Endothelial cell of umbilical vein (primary cell): ENCODE measurements around the gene DNMT3L. TPM values are rescaled to one million over a fixed set of nuclear protein-coding genes. Genes with fewer than 3 reads are reported as not detected.

ENCODE experiments used
- BruUV-seq: library from RNA; stranded (reverse); fragments of 400-500 nt; replicated peaks from 2 replicates; lab custom pipeline; 2021; lab: Mats Ljungman, UMichigan
- CTCF ChIA-PET: fragments of 300-600, 350-600 bp; sonication (Branson Sonifier 250); formaldehyde crosslinking; loops from one replicate; lab custom pipeline; 2021; ENCODE audit warnings: antibody characterized with exemption, inconsistent platforms; lab: Charles Lee
- POLR2A ChIA-PET: fragments of 300-600, 350-600 bp; sonication (Branson Sonifier 250); formaldehyde crosslinking; loops from one replicate; lab custom pipeline; 2021; ENCODE audit warnings: antibody characterized with exemption, inconsistent platforms; lab: Charles Lee
- DNase-seq: peaks from one replicate; pipeline ENCODE4 v3.0.0-alpha.2; 2011; ENCODE audit warnings: low read depth, low spot score
- FAIRE-seq: peaks from 2 replicates; lab custom pipeline; 2011; peaks lifted over from hg19 to GRCh38; lab: Jason Lieb, UNC
- H2AFZ ChIP-seq: 2 replicates; pipeline ENCODE4 v1.6.0; 2012; ENCODE audit warnings: low read depth, low read length, control low read depth, inconsistent platforms
- H3K27ac ChIP-seq: 2 replicates; pipeline ENCODE4 v1.5.1; 2011; ENCODE audit warnings: low read depth, mild to moderate bottlenecking, control low read depth, low read length, moderate library complexity; ENCODE audit not compliant: insufficient read depth
- H3K27me3 ChIP-seq, 2 experiments: 2 replicates each; pipeline versions ENCODE4 v1.6.0 to v1.6.1; 2011; ENCODE audit warnings: low read length in 2 of 2, mixed read lengths in 1 of 2; ENCODE audit not compliant: control insufficient read depth in 2 of 2, insufficient read depth in 2 of 2
- H3K36me3 ChIP-seq, 2 experiments: 2 replicates in 1 of 2; 3 replicates in 1 of 2; pipeline ENCODE4 v1.5.1; 2011; ENCODE audit warnings: low read length in 2 of 2, mild to moderate bottlenecking in 1 of 2, moderate library complexity in 1 of 2; ENCODE audit not compliant: control insufficient read depth in 2 of 2, insufficient read depth in 2 of 2; ENCODE audit errors: extremely low read depth in 1 of 2
- H3K4me1 ChIP-seq: 3 replicates; pipeline ENCODE4 v1.5.1; 2011; ENCODE audit warnings: mild to moderate bottlenecking, low read length; ENCODE audit not compliant: control insufficient read depth, insufficient read depth; ENCODE audit errors: extremely low read depth
- H3K4me2 ChIP-seq: 2 replicates; pipeline ENCODE4 v1.6.1; 2011; ENCODE audit warnings: low read length, control low read depth, mixed read lengths; ENCODE audit not compliant: insufficient read depth
- H3K4me3 ChIP-seq, 3 experiments: fragments of 200-600 bp in 1 of 3; sonication (generic), shearing (Covaris generic) in 1 of 3; replicated peaks in 1 of 3; 2 replicates each; pipeline ENCODE4 v1.5.1; 2011 to 2016; ENCODE audit warnings: control low read depth in 3 of 3, low read length in 3 of 3, mild to moderate bottlenecking in 2 of 3, inconsistent platforms in 1 of 3, low read depth in 1 of 3, moderate library complexity in 1 of 3; ENCODE audit not compliant: insufficient read depth in 1 of 3
- H3K79me2 ChIP-seq: 2 replicates; pipeline ENCODE4 v1.6.0; 2012; ENCODE audit warnings: low read length, inconsistent platforms; ENCODE audit not compliant: control insufficient read depth, insufficient read depth
- H3K9ac ChIP-seq: replicated peaks from 2 replicates; pipeline ENCODE3; 2011; ENCODE audit warnings: low read length, control low read depth; ENCODE audit not compliant: insufficient read depth; ENCODE audit errors: extremely low read depth
- H3K9me1 ChIP-seq: replicated peaks from 3 replicates; pipeline ENCODE4 v1.6.0; 2011; ENCODE audit warnings: mild to moderate bottlenecking, low read length; ENCODE audit not compliant: control insufficient read depth, insufficient read depth; ENCODE audit errors: extremely low read depth
- H3K9me3 ChIP-seq: replicated peaks from 2 replicates; pipeline ENCODE4 v1.5.1; 2012; ENCODE audit warnings: low read length, inconsistent platforms; ENCODE audit not compliant: control insufficient read depth, insufficient read depth
- H4K20me1 ChIP-seq: replicated peaks from 2 replicates; pipeline ENCODE3; 2011; ENCODE audit warnings: mild to moderate bottlenecking, low read length; ENCODE audit not compliant: control insufficient read depth, insufficient read depth; ENCODE audit errors: extremely low read depth
- CTCF ChIP-seq, 2 donors: IDR thresholded peaks; 1 replicate in 1 of 2; 2 replicates in 1 of 2; pipeline ENCODE4 v1.5.1; 2011; ENCODE audit warnings: low read length in 2 of 2, mild to moderate bottlenecking in 2 of 2, moderate library complexity in 2 of 2, control low read depth in 1 of 2, inconsistent platforms in 1 of 2, low read depth in 1 of 2; ENCODE audit not compliant: insufficient read depth in 1 of 2; ENCODE audit errors: extremely low read depth in 1 of 2
- EZH2 ChIP-seq: IDR thresholded peaks from 2 replicates; pipeline ENCODE4 v1.6.1; 2012; ENCODE audit warnings: borderline replicate concordance, low read depth, mild to moderate bottlenecking, moderate library complexity, low read length, inconsistent platforms; ENCODE audit not compliant: severe bottlenecking
- GATA2 ChIP-seq: IDR thresholded peaks from 2 replicates; pipeline ENCODE4 v1.7.0; 2011; ENCODE audit warnings: low read depth, mild to moderate bottlenecking, moderate library complexity, mixed read lengths, low read length; ENCODE audit not compliant: insufficient read length, insufficient read depth
- JUN ChIP-seq: IDR thresholded peaks from 2 replicates; pipeline ENCODE4 v1.6.1; 2011; ENCODE audit warnings: borderline replicate concordance, low read depth; ENCODE audit not compliant: insufficient read length, insufficient read depth
- MYC ChIP-seq: IDR thresholded peaks from one replicate; pipeline ENCODE4 v1.6.1; 2011; ENCODE audit warnings: mild to moderate bottlenecking, low read depth, low read length
- POLR2A ChIP-seq: IDR thresholded peaks from 2 replicates; pipeline ENCODE4 v1.6.1; 2012; ENCODE audit warnings: low read depth, mild to moderate bottlenecking, control low read depth, low read length
- POLR2AphosphoS5 ChIP-seq: IDR thresholded peaks from 2 replicates; pipeline ENCODE4 v1.6.1; 2012; ENCODE audit warnings: low read depth, mild to moderate bottlenecking, control low read depth, low read length, moderate library complexity; ENCODE audit not compliant: insufficient read depth
- dilution Hi-C: fragments of 300-500 bp; cut with MboI; formaldehyde crosslinking; loops from one replicate; pipeline ENCODE4 v1.15.0; 2019; ENCODE audit warnings: low sequenced_read_pairs; ENCODE audit not compliant: extremely low pct_ligation_motif_present
- intact Hi-C: fragments of 100-400 bp; cut with micrococcal nuclease; formaldehyde crosslinking; loops from one replicate; pipeline ENCODE4 v1.10.0; 2022
- polyA plus RNA-seq, 4 experiments: library from polyadenylated mRNA; depleted of rRNA in 3 of 4; stranded (reverse) in 3 of 4; unstranded in 1 of 4; fragments of >200 nt; gene quantifications; 2 replicates each; pipeline versions ENCODE4 v1.2.1 to v1.2.3, GENCODE V29; 2011 to 2012; ENCODE audit warnings: missing spikeins in 1 of 4
- total RNA-seq: library from RNA; stranded (reverse); gene quantifications from 2 replicates; pipeline ENCODE4 v1.2.3, GENCODE V29; 2021

The DNMT3L gene
- total and polyA plus RNA-seq, 2 donors (not counting 3 experiments of a cell fraction or from before 2014, with no cell fraction given) = not detected

DNA sequence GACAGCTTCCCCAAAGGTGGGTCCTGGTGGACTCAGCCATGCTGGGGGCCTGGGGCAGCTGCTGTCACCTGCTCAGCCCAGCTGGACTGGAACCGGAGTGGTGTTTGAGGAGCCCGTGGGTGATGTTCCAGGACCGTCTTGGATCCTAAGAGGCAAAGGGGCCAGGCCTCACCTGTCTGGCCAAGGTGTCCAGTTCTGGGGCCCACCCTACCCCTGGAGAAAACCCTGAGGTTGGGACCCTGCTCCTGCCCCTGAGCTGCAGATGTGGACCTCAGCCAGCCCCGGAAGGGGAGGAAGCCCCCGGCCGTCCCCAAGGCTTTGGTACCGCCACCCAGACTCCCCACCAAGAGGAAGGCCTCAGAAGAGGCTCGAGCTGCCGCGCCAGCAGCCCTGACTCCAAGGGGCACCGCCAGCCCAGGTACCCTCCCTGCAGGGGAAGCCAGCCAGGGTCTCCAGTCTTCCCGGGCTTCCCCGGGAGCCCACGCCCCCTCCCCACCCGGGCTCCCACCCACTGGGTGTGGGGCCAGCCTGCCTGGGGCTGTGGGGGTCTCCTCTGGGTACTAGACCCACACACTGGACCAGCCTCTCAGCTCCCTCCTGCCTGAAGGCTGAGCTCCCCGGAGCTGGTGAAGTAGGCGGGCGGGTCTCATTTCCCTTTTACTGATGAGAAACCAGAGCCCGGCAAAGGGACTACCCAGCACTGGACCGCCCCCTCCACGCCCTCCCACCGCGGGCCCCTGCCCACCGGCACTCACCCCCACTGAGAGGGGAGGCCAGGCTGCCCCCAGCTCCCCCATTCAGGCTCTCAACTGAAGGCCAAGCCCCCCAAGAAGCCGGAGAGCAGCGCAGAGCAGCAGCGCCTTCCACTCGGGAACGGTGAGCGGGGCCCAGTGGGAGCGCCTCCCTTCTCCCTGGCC is 25.3 kb upstream of the DNMT3L start:
- BruUV-seq = no TSS peak
- Histone ChIP-seq H3K4me2 (no peak overlapping the region), H3K27me3 (peaks cover 0 to 3% of the 10 kb centered on the region in 2 experiments), H3K4me3 (no peak overlapping the region), H3K79me2 (no peaks in the 10 kb centered on the region), H3K9me1 (no peaks in the 10 kb centered on the region), H3K27ac (no peak overlapping the region), H4K20me1 (no peaks in the 10 kb centered on the region), H3K9ac (no peak overlapping the region), H3K4me1 (no peaks in the 10 kb centered on the region), H3K36me3 (no peaks in the 10 kb centered on the region), H3K9me3 (no peaks in the 10 kb centered on the region), H2AFZ (no peak overlapping the region)
- ChIA-PET POLR2A (no interaction called here), CTCF (interaction anchor here (2.2 kb wide), 1 partner anchor 11 kb away, joined by 11 read pairs; no protein-coding TSS in a partner anchor)
- intact Hi-C loops = no loop called here
- dilution Hi-C loops = no loop called here
- FAIRE-seq (no peak), DNase-seq (no peak)
- TF ChIP-seq GATA2 (no peak), JUN (no peak), POLR2A (no peak), POLR2AphosphoS5 (no peak), MYC (no peak), CTCF (IDR thresholded peaks at IDR 0.05; ENCODE audit: extremely low read depth in 1 of 2, insufficient read depth in 1 of 2, low read depth in 1 of 2, low read length in 2 of 2) (no peak), EZH2 (no peak)
